CD14-positive monocyte (primary cell): ENCODE data around the gene ABCA6. TPM values are rescaled to one million over a fixed set of nuclear protein-coding genes. Genes with fewer than 3 reads are reported as not detected.

Experiments
- DNase-seq, 3 donors: peaks; one replicate each; pipeline ENCODE4 v3.0.0-alpha.2; 2011 to 2022
- H2AFZ ChIP-seq: 2 replicates; pipeline ENCODE4 v1.6.0; 2012; ENCODE audit warnings: mild to moderate bottlenecking, low read depth, low read length, inconsistent platforms; ENCODE audit not compliant: insufficient read depth, poor library complexity, severe bottlenecking
- H3K27ac ChIP-seq, 2 donors: 1 replicate in 1 of 2; 2 replicates in 1 of 2; pipeline ENCODE4 v1.5.1; 2012 to 2013; ENCODE audit warnings: low read length in 2 of 2, control low read depth in 1 of 2, inconsistent platforms in 1 of 2, low read depth in 1 of 2, mild to moderate bottlenecking in 1 of 2
- H3K27me3 ChIP-seq, 2 donors: one replicate each; pipeline versions ENCODE4 v1.6.0 to v1.6.1; 2011 to 2013; ENCODE audit warnings: low read length in 2 of 2; ENCODE audit not compliant: control insufficient read depth in 2 of 2, insufficient read depth in 2 of 2
- H3K36me3 ChIP-seq, 2 donors: replicated peaks in 1 of 2; 1 replicate in 1 of 2; 2 replicates in 1 of 2; pipeline versions ENCODE4 v1.5.1 to v1.6.1; 2012 to 2013; ENCODE audit warnings: low read length in 2 of 2, control low read depth in 1 of 2, inconsistent platforms in 1 of 2, mild to moderate bottlenecking in 1 of 2; ENCODE audit not compliant: insufficient read depth in 2 of 2, control insufficient read depth in 1 of 2
- H3K4me1 ChIP-seq, 2 donors: 1 replicate in 1 of 2; 2 replicates in 1 of 2; pipeline versions ENCODE4 v1.5.1 to v1.6.1; 2012 to 2013; ENCODE audit warnings: low read length in 2 of 2, control low read depth in 1 of 2, inconsistent platforms in 1 of 2, mild to moderate bottlenecking in 1 of 2, moderate library complexity in 1 of 2; ENCODE audit not compliant: insufficient read depth in 2 of 2, control insufficient read depth in 1 of 2
- H3K4me2 ChIP-seq: replicated peaks from 2 replicates; pipeline ENCODE3; 2012; ENCODE audit warnings: low read length, moderate library complexity, mild to moderate bottlenecking; ENCODE audit not compliant: poor library complexity, severe bottlenecking; ENCODE audit errors: extremely low read depth
- H3K4me3 ChIP-seq, 3 experiments: fragments of 200-600 bp in 1 of 3; sonication (generic) in 1 of 3; replicated peaks in 1 of 3; 1 replicate in 2 of 3; 2 replicates in 1 of 3; pipeline ENCODE4 v1.5.1; 2011 to 2013; ENCODE audit warnings: low read length in 3 of 3, mild to moderate bottlenecking in 3 of 3, control low read depth in 2 of 3, low read depth in 2 of 3, inconsistent platforms in 1 of 3, moderate library complexity in 1 of 3
- H3K79me2 ChIP-seq: 2 replicates; pipeline ENCODE4 v1.6.0; 2012; ENCODE audit warnings: mild to moderate bottlenecking, control low read depth, inconsistent platforms, low read length, moderate library complexity; ENCODE audit not compliant: insufficient read depth
- H3K9ac ChIP-seq: 2 replicates; pipeline ENCODE4 v1.6.0; 2017; ENCODE audit warnings: low read length, mild to moderate bottlenecking; ENCODE audit not compliant: insufficient read depth, poor library complexity, severe bottlenecking
- H3K9me3 ChIP-seq, 2 donors: replicated peaks in 1 of 2; 1 replicate in 1 of 2; 2 replicates in 1 of 2; pipeline versions ENCODE4 v1.5.1 to v1.6.1; 2012 to 2013; ENCODE audit warnings: low read length in 2 of 2, control low read depth in 1 of 2; ENCODE audit not compliant: control insufficient read depth in 1 of 2, insufficient read depth in 1 of 2
- H4K20me1 ChIP-seq: 2 replicates; pipeline ENCODE4 v1.6.0; 2012; ENCODE audit warnings: mild to moderate bottlenecking, low read length, control low read depth, moderate library complexity; ENCODE audit not compliant: insufficient read depth
- H3K27ac Mint-ChIP-seq, 7 donors: one replicate each; pipeline ENCODE4 v1.8.0; 2020; ENCODE audit warnings: mild to moderate bottlenecking in 7 of 7, mixed read lengths in 7 of 7, moderate library complexity in 6 of 7, inconsistent platforms in 2 of 7
- H3K27me3 Mint-ChIP-seq, 3 donors: one replicate each; pipeline ENCODE4 v1.8.0; 2021 to 2022; ENCODE audit warnings: low read depth in 3 of 3, mild to moderate bottlenecking in 3 of 3, mixed read lengths in 3 of 3, moderate library complexity in 3 of 3, inconsistent platforms in 1 of 3
- H3K36me3 Mint-ChIP-seq, 2 donors: one replicate each; pipeline ENCODE4 v1.8.0; 2020; ENCODE audit warnings: mixed read lengths in 2 of 2, inconsistent platforms in 1 of 2, mild to moderate bottlenecking in 1 of 2
- H3K4me1 Mint-ChIP-seq: one replicate; pipeline ENCODE4 v1.8.0; 2020; ENCODE audit warnings: mild to moderate bottlenecking, mixed read lengths
- H3K4me3 Mint-ChIP-seq, 2 donors: one replicate each; pipeline ENCODE4 v1.8.0; 2020; ENCODE audit warnings: mild to moderate bottlenecking in 2 of 2, mixed read lengths in 2 of 2, moderate library complexity in 1 of 2
- H3K9me3 Mint-ChIP-seq, 7 donors: one replicate each; pipeline ENCODE4 v1.8.0; 2020 to 2022; ENCODE audit warnings: mixed read lengths in 7 of 7, mild to moderate bottlenecking in 6 of 7, moderate library complexity in 6 of 7, inconsistent platforms in 2 of 7
- CTCF ChIP-seq: fragments of 200-600 bp; IDR thresholded peaks from one replicate; pipeline ENCODE4 v1.8.0; 2022; ENCODE audit warnings: antibody characterized with exemption, mild to moderate bottlenecking
- WGBS: methylation state at CpG from one replicate; pipeline ENCODE4 v1.1.5; 2013; ENCODE audit warnings: missing lambda C conversion rate; ENCODE audit not compliant: insufficient coverage; 5-methylcytosine and 5-hydroxymethylcytosine counted together
- intact Hi-C, 2 donors: fragments of 100-400 bp; cut with micrococcal nuclease; formaldehyde crosslinking; loops; one replicate each; pipeline versions ENCODE4 v1.15.0 to v1.15.1; 2023
- polyA minus RNA-seq: library from RNA; depleted of rRNA, polyadenylated mRNA; stranded (reverse); fragments of >200 nt; gene quantifications from 2 replicates; pipeline ENCODE4 v1.2.3, GENCODE V29; 2012
- polyA plus RNA-seq, 3 donors: library from polyadenylated mRNA; depleted of rRNA in 1 of 3; unstranded in 2 of 3; stranded (reverse) in 1 of 3; fragments of 300-500 nt in 2 of 3; fragments of >200 nt in 1 of 3; fragmentation: Illumina TruSeq in 2 of 3; gene quantifications; 1 replicate in 2 of 3; 2 replicates in 1 of 3; pipeline ENCODE4 v1.2.3, GENCODE V29; 2012 to 2021
- total RNA-seq, 12 experiments: library from RNA in 1 of 12; stranded (reverse) in 1 of 12; fragments of 120-200 nt in 1 of 12; gene quantifications; one replicate each; pipeline ENCODE4 v1.2.4 and lab custom pipeline; 2013 to 2026; ENCODE audit warnings: mixed read lengths in 6 of 12, inconsistent platforms in 1 of 12

Gene ABCA6, protein sequence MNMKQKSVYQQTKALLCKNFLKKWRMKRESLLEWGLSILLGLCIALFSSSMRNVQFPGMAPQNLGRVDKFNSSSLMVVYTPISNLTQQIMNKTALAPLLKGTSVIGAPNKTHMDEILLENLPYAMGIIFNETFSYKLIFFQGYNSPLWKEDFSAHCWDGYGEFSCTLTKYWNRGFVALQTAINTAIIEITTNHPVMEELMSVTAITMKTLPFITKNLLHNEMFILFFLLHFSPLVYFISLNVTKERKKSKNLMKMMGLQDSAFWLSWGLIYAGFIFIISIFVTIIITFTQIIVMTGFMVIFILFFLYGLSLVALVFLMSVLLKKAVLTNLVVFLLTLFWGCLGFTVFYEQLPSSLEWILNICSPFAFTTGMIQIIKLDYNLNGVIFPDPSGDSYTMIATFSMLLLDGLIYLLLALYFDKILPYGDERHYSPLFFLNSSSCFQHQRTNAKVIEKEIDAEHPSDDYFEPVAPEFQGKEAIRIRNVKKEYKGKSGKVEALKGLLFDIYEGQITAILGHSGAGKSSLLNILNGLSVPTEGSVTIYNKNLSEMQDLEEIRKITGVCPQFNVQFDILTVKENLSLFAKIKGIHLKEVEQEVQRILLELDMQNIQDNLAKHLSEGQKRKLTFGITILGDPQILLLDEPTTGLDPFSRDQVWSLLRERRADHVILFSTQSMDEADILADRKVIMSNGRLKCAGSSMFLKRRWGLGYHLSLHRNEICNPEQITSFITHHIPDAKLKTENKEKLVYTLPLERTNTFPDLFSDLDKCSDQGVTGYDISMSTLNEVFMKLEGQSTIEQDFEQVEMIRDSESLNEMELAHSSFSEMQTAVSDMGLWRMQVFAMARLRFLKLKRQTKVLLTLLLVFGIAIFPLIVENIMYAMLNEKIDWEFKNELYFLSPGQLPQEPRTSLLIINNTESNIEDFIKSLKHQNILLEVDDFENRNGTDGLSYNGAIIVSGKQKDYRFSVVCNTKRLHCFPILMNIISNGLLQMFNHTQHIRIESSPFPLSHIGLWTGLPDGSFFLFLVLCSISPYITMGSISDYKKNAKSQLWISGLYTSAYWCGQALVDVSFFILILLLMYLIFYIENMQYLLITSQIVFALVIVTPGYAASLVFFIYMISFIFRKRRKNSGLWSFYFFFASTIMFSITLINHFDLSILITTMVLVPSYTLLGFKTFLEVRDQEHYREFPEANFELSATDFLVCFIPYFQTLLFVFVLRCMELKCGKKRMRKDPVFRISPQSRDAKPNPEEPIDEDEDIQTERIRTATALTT (N-terminal part only)
- total RNA-seq (2013): 2.6 TPM
- polyA plus RNA-seq (under 1 TPM; 0.52 to 0.93 (median 0.76) TPM), polyA minus RNA-seq (0.48 and 0.55 TPM in 2 replicates), total RNA-seq (lab: John Stamatoyannopoulos, UW) (1.8 to 50.5 (median 8.2) reads per million in 11 experiments)

DNA sequence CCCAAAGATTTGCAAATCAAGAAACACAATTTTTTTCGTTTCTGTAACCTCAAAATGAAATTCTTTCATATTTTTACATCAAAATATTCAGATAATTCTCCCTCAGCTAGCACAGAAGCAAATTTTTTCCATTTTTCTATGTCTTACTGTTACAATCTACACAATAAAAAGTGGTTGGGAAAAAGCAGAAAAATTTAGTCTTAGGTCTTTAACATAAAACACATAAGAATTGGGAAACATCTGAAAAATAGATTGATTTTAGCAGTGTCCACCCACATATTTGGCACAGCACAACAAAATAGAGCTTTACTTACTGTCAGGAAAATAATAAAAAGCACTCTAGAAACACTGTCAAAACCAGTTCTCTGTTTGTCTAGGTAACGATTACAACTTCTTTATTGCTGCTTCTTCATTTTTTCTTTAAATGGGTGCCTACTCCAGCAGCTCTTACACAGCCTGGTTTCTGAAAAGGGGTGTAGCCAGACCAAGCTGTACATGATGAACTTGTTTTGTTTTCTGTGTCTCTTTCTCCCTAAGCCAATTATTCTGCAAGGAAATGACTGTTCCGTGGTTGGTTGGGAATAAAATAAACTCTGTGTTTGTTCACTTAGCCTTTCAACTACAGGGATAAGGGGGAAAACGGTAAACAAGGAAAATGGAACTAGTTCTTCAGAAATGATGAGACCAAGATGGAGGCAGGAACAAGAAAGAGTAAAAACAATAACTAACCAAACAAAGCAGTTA lies at the start of gene ABCA6:
Gene ABCA6 (minus strand): TSS at position 465 of the 744 bp plus-strand sequence. CDS start 1,192 bp downstream, outside the sequence.
- H3K27me3 Mint-ChIP-seq: no peaks in the 10 kb centered on the region
- H3K27ac Mint-ChIP-seq: no peak within 1 kb of the TSS
- peaks cover 30% of the 10 kb centered on the region for H3K4me1 Mint-ChIP-seq
- no peaks in the 10 kb centered on the region for H3K27me3 ChIP-seq
- H3K9me3 Mint-ChIP-seq: peaks cover 0 to 4% (median 0%) of the 10 kb centered on the region in 7 donors
- H3K9me3 ChIP-seq: no peaks in the 10 kb centered on the region
- no peak within 1 kb of the TSS for H3K4me3 ChIP-seq
- intact Hi-C loops: no loop called here
- H3K79me2 ChIP-seq: no peaks in the 10 kb centered on the region
- TF ChIP-seq CTCF: no peak
- peak within 1 kb of the TSS; percentile 9 for H3K4me2 ChIP-seq
- peaks cover 27 to 35% of the 10 kb centered on the region in 2 donors for H3K4me1 ChIP-seq
- no peak for DNase-seq
- H3K9ac ChIP-seq: no peak within 1 kb of the TSS
- H3K36me3 ChIP-seq: no peaks in the 10 kb centered on the region
- no peaks in the 10 kb centered on the region for H3K36me3 Mint-ChIP-seq
- H4K20me1 ChIP-seq: no peaks in the 10 kb centered on the region
- WGBS: no CpG with 5 or more reads among the region's 4 CpGs
- peak within 1 kb of the TSS in 1 of 2 donors; percentile 2 for H3K4me3 Mint-ChIP-seq
- H2AFZ ChIP-seq: peak within 1 kb of the TSS; percentile 9
- peak within 1 kb of the TSS in 1 of 2 donors; percentile 17 for H3K27ac ChIP-seq
